GM23338 (cell line): ENCODE data around the gene AHI1. TPM values are rescaled to one million over a fixed set of nuclear protein-coding genes. Genes with fewer than 3 reads are reported as not detected.

Experiments
- ATAC-seq: fragments of 200-7000 bp; cut with Tn5 transposase; 3 replicates; pipeline ENCODE4 v1.9.1; 2020
- DNase-seq: peaks from one replicate; pipeline ENCODE4 v3.0.0-alpha.2; 2015; ENCODE audit warnings: low spot score
- H2AFZ ChIP-seq: fragments of 200-600 bp; sonication (generic); 2 replicates; pipeline ENCODE4 v1.8.0; 2016; ENCODE audit warnings: antibody characterized with exemption, mild to moderate bottlenecking, moderate library complexity
- H3F3A ChIP-seq: fragments of 200-600 bp; sonication (generic); replicated peaks from 2 replicates; pipeline ENCODE4 v1.8.0; 2017; ENCODE audit warnings: antibody characterized with exemption, mixed run types, low read depth
- H3K27ac ChIP-seq: fragments of 200-600 bp; sonication (generic); 2 replicates; pipeline ENCODE4 v1.6.1; 2016; ENCODE audit warnings: low read depth
- H3K27me3 ChIP-seq: fragments of 200-600 bp; sonication (generic); 2 replicates; pipeline ENCODE4 v1.8.0; 2016; ENCODE audit warnings: mild to moderate bottlenecking, mixed run types, moderate library complexity; ENCODE audit not compliant: insufficient read depth
- H3K36me3 ChIP-seq: fragments of 200-600 bp; sonication (generic); 2 replicates; pipeline ENCODE4 v1.8.0; 2016; ENCODE audit warnings: mild to moderate bottlenecking; ENCODE audit not compliant: insufficient read depth
- H3K4me1 ChIP-seq: fragments of 200-600 bp; sonication (generic); 2 replicates; pipeline ENCODE4 v1.8.0; 2016; ENCODE audit warnings: mild to moderate bottlenecking, moderate library complexity; ENCODE audit not compliant: insufficient read depth
- H3K4me2 ChIP-seq: fragments of 200-600 bp; sonication (generic); 2 replicates; pipeline ENCODE4 v1.7.1; 2017; ENCODE audit warnings: mixed run types
- H3K4me3 ChIP-seq: fragments of 200-600 bp; sonication (generic); 2 replicates; pipeline ENCODE4 v1.6.1; 2016; ENCODE audit warnings: mixed run types
- H3K79me2 ChIP-seq: fragments of 200-600 bp; sonication (generic); replicated peaks from 2 replicates; pipeline ENCODE4 v1.8.0; 2017; ENCODE audit warnings: mild to moderate bottlenecking; ENCODE audit not compliant: insufficient read depth
- H3K9me2 ChIP-seq: fragments of 200-600 bp; sonication (generic); 2 replicates; pipeline ENCODE4 v1.8.0; 2017; ENCODE audit not compliant: insufficient read depth
- H4K20me1 ChIP-seq: fragments of 200-600 bp; sonication (generic); replicated peaks from 2 replicates; pipeline ENCODE4 v1.8.0; 2017; ENCODE audit warnings: mild to moderate bottlenecking; ENCODE audit not compliant: insufficient read depth
- H3K27ac Mint-ChIP-seq: 2 replicates; pipeline ENCODE4 v1.8.0; 2020; ENCODE audit warnings: inconsistent platforms, mild to moderate bottlenecking, moderate library complexity, mixed read lengths
- H3K27me3 Mint-ChIP-seq: 3 replicates; pipeline ENCODE4 v1.8.0; 2022; ENCODE audit warnings: low read depth, mild to moderate bottlenecking, moderate library complexity, mixed read lengths, inconsistent platforms; ENCODE audit not compliant: insufficient read depth, poor library complexity
- H3K36me3 Mint-ChIP-seq: 3 replicates; pipeline ENCODE4 v1.8.0; 2021; ENCODE audit warnings: low read depth, mild to moderate bottlenecking, inconsistent platforms, moderate library complexity, mixed read lengths
- H3K4me1 Mint-ChIP-seq: 3 replicates; pipeline ENCODE4 v1.8.0; 2020; ENCODE audit warnings: mild to moderate bottlenecking, inconsistent platforms, mixed read lengths
- H3K4me3 Mint-ChIP-seq: 3 replicates; pipeline ENCODE4 v1.8.0; 2021; ENCODE audit warnings: moderate library complexity, mild to moderate bottlenecking, inconsistent platforms, mixed read lengths
- H3K9me3 Mint-ChIP-seq: 3 replicates; pipeline ENCODE4 v1.8.0; 2020; ENCODE audit warnings: moderate library complexity, mild to moderate bottlenecking, inconsistent platforms, mixed read lengths
- CREB1 ChIP-seq: fragments of 250-450 bp; sonication (Bioruptor Pico); IDR thresholded peaks from 2 replicates; pipeline ENCODE4 v1.5.0; 2020; ENCODE audit warnings: low read depth, mild to moderate bottlenecking, moderate library complexity
- EZH2 ChIP-seq: fragments of 200-600 bp; sonication (generic); IDR thresholded peaks from one replicate; pipeline ENCODE4 v1.8.0; 2017; ENCODE audit warnings: antibody characterized with exemption, mild to moderate bottlenecking, low read depth; ENCODE audit not compliant: unreplicated experiment
- EZH2phosphoT487 ChIP-seq: fragments of 200-600 bp; sonication (generic); IDR thresholded peaks from one replicate; pipeline ENCODE4 v1.8.1; 2018; ENCODE audit warnings: antibody characterized with exemption; ENCODE audit not compliant: unreplicated experiment
- JUNB ChIP-seq: IDR thresholded peaks from one replicate; pipeline ENCODE4 v1.6.1; 2016; ENCODE audit warnings: antibody characterized with exemption; ENCODE audit not compliant: unreplicated experiment
- NANOG ChIP-seq: IDR thresholded peaks from 2 replicates; pipeline ENCODE4 v1.6.1; 2016; ENCODE audit warnings: antibody characterized with exemption, borderline replicate concordance
- POLR2AphosphoS5 ChIP-seq: IDR thresholded peaks from 2 replicates; pipeline ENCODE4 v1.6.1; 2016; ENCODE audit warnings: antibody characterized with exemption, low read depth
- STAT1 ChIP-seq: IDR thresholded peaks from one replicate; pipeline ENCODE4 v1.6.1; 2016; ENCODE audit warnings: antibody characterized with exemption; ENCODE audit not compliant: unreplicated experiment
- ZNF114 ChIP-seq: fragments of 250-450 bp; sonication (Bioruptor Pico); IDR thresholded peaks from 2 replicates; pipeline ENCODE4 v1.5.0; 2020; ENCODE audit warnings: mild to moderate bottlenecking, moderate library complexity
- ZNF331 ChIP-seq: fragments of 250-450 bp; sonication (Bioruptor Pico); IDR thresholded peaks from 2 replicates; pipeline ENCODE4 v1.5.0; 2020; ENCODE audit warnings: low read depth, mild to moderate bottlenecking, moderate library complexity
- polyA plus RNA-seq: library from polyadenylated mRNA; unstranded; fragments of >200 nt; fragmentation: Nextera tagmentation; extraction: Ambion mirVana; gene quantifications from 2 replicates; pipeline ENCODE4 v1.2.1, GENCODE V29; 2016
- total RNA-seq: library from RNA; depleted of rRNA; stranded (reverse); fragments of >200 nt; shearing (Covaris generic); gene quantifications from 2 replicates; pipeline ENCODE4 v1.2.3, GENCODE V29; 2014
- TF ChIP-seq, protein P1 (sequence below), 2 experiments: fragments of 200-600 bp in 1 of 2; sonication (generic) in 1 of 2; conservative IDR thresholded peaks; 2 replicates each; pipeline versions ENCODE4 v1.5.1 to v1.6.1; 2016 to 2017; ENCODE audit warnings: antibody characterized with exemption in 2 of 2, low read depth in 2 of 2, mild to moderate bottlenecking in 2 of 2, moderate library complexity in 1 of 2
- TF ChIP-seq, protein P2 (sequence below): fragments of 250-450 bp; sonication (Bioruptor Pico); IDR thresholded peaks from 2 replicates; pipeline ENCODE4 v1.5.0; 2020; ENCODE audit warnings: mild to moderate bottlenecking, moderate library complexity
- TF ChIP-seq, protein P3 (sequence below): IDR thresholded peaks from one replicate; pipeline ENCODE4 v1.6.1; 2018; ENCODE audit warnings: antibody characterized with exemption; ENCODE audit not compliant: unreplicated experiment
- TF ChIP-seq, protein P4 (sequence below): IDR thresholded peaks from 2 replicates; pipeline ENCODE4 v1.6.1; 2016; ENCODE audit warnings: antibody characterized with exemption

Gene AHI1
- total and polyA plus RNA-seq, 2 experiments from 2014 or later = 19.8 to 72.9 TPM

DNA sequence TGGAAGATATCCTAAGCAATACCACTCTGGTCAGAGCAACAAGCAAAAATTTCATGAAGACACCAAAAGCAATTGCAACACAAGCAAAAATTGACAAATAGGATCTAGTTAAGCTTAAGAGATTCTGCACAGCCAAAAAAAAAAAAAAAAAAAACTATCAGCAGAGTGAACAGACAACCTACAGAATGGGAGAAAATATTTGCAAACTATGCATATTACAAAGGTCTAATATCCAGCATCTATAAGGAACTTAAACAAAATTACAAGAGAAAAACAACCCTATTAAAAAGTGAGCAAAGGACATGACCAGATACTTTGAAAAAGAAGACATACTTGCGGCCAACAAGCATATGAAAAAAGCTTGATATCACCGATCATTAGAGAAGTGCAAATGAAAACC is 20.0 kb upstream of the AHI1 start:
- Mint-ChIP-seq H3K36me3 (no peaks in the 10 kb centered on the region), H3K27me3 (peaks cover 2% of the 10 kb centered on the region), H3K27ac (no peak overlapping the region), H3K4me3 (no peak overlapping the region), H3K4me1 (0 out of 3 replicates have a peak, but pooled peaks cover 2% of the 10 kb centered on the region), H3K9me3 (no peaks in the 10 kb centered on the region)
- Histone ChIP-seq H3K9me2 (0 out of 2 replicates have a peak, but pooled peaks cover 4% of the 10 kb centered on the region), H2AFZ (no peak overlapping the region), H3K27me3 (no peaks in the 10 kb centered on the region), H3K4me1 (no peaks in the 10 kb centered on the region), H3K79me2 (no peaks in the 10 kb centered on the region), H4K20me1 (no peaks in the 10 kb centered on the region), H3K27ac (no peak overlapping the region), H3K36me3 (no peaks in the 10 kb centered on the region), H3K4me3 (no peak overlapping the region), H3F3A (no peaks in the 10 kb centered on the region), H3K4me2 (no peak overlapping the region)
- no peak for ATAC-seq
- DNase-seq = no peak
- TF ChIP-seq CREB1 (CRISPR knock-in tag) (no peak), NANOG (no peak), EZH2 (no peak), STAT1 (no peak), POLR2AphosphoS5 (no peak), ZNF331 (CRISPR knock-in tag) (no peak), EZH2phosphoT487 (no peak), JUNB (no peak), ZNF114 (CRISPR knock-in tag) (no peak)
- TF ChIP-seq, protein P1, sequence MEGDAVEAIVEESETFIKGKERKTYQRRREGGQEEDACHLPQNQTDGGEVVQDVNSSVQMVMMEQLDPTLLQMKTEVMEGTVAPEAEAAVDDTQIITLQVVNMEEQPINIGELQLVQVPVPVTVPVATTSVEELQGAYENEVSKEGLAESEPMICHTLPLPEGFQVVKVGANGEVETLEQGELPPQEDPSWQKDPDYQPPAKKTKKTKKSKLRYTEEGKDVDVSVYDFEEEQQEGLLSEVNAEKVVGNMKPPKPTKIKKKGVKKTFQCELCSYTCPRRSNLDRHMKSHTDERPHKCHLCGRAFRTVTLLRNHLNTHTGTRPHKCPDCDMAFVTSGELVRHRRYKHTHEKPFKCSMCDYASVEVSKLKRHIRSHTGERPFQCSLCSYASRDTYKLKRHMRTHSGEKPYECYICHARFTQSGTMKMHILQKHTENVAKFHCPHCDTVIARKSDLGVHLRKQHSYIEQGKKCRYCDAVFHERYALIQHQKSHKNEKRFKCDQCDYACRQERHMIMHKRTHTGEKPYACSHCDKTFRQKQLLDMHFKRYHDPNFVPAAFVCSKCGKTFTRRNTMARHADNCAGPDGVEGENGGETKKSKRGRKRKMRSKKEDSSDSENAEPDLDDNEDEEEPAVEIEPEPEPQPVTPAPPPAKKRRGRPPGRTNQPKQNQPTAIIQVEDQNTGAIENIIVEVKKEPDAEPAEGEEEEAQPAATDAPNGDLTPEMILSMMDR (conservative IDR thresholded peaks at IDR 0.05; ENCODE audit: low read depth in 2 of 2) = no peak
- TF ChIP-seq, protein P2, sequence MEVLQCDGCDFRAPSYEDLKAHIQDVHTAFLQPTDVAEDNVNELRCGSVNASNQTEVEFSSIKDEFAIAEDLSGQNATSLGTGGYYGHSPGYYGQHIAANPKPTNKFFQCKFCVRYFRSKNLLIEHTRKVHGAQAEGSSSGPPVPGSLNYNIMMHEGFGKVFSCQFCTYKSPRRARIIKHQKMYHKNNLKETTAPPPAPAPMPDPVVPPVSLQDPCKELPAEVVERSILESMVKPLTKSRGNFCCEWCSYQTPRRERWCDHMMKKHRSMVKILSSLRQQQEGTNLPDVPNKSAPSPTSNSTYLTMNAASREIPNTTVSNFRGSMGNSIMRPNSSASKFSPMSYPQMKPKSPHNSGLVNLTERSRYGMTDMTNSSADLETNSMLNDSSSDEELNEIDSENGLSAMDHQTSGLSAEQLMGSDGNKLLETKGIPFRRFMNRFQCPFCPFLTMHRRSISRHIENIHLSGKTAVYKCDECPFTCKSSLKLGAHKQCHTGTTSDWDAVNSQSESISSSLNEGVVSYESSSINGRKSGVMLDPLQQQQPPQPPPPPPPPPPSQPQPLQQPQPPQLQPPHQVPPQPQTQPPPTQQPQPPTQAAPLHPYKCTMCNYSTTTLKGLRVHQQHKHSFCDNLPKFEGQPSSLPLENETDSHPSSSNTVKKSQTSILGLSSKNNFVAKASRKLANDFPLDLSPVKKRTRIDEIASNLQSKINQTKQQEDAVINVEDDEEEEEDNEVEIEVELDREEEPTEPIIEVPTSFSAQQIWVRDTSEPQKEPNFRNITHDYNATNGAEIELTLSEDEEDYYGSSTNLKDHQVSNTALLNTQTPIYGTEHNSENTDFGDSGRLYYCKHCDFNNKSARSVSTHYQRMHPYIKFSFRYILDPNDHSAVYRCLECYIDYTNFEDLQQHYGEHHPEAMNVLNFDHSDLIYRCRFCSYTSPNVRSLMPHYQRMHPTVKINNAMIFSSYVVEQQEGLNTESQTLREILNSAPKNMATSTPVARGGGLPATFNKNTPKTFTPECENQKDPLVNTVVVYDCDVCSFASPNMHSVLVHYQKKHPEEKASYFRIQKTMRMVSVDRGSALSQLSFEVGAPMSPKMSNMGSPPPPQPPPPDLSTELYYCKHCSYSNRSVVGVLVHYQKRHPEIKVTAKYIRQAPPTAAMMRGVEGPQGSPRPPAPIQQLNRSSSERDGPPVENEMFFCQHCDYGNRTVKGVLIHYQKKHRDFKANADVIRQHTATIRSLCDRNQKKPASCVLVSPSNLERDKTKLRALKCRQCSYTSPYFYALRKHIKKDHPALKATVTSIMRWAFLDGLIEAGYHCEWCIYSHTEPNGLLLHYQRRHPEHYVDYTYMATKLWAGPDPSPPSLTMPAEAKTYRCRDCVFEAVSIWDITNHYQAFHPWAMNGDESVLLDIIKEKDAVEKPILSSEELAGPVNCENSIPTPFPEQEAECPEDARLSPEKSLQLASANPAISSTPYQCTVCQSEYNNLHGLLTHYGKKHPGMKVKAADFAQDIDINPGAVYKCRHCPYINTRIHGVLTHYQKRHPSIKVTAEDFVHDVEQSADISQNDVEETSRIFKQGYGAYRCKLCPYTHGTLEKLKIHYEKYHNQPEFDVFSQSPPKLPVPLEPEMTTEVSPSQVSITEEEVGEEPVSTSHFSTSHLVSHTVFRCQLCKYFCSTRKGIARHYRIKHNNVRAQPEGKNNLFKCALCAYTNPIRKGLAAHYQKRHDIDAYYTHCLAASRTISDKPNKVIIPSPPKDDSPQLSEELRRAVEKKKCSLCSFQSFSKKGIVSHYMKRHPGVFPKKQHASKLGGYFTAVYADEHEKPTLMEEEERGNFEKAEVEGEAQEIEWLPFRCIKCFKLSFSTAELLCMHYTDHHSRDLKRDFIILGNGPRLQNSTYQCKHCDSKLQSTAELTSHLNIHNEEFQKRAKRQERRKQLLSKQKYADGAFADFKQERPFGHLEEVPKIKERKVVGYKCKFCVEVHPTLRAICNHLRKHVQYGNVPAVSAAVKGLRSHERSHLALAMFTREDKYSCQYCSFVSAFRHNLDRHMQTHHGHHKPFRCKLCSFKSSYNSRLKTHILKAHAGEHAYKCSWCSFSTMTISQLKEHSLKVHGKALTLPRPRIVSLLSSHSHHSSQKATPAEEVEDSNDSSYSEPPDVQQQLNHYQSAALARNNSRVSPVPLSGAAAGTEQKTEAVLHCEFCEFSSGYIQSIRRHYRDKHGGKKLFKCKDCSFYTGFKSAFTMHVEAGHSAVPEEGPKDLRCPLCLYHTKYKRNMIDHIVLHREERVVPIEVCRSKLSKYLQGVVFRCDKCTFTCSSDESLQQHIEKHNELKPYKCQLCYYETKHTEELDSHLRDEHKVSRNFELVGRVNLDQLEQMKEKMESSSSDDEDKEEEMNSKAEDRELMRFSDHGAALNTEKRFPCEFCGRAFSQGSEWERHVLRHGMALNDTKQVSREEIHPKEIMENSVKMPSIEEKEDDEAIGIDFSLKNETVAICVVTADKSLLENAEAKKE (CRISPR knock-in tag) = no peak
- TF ChIP-seq, protein P3, sequence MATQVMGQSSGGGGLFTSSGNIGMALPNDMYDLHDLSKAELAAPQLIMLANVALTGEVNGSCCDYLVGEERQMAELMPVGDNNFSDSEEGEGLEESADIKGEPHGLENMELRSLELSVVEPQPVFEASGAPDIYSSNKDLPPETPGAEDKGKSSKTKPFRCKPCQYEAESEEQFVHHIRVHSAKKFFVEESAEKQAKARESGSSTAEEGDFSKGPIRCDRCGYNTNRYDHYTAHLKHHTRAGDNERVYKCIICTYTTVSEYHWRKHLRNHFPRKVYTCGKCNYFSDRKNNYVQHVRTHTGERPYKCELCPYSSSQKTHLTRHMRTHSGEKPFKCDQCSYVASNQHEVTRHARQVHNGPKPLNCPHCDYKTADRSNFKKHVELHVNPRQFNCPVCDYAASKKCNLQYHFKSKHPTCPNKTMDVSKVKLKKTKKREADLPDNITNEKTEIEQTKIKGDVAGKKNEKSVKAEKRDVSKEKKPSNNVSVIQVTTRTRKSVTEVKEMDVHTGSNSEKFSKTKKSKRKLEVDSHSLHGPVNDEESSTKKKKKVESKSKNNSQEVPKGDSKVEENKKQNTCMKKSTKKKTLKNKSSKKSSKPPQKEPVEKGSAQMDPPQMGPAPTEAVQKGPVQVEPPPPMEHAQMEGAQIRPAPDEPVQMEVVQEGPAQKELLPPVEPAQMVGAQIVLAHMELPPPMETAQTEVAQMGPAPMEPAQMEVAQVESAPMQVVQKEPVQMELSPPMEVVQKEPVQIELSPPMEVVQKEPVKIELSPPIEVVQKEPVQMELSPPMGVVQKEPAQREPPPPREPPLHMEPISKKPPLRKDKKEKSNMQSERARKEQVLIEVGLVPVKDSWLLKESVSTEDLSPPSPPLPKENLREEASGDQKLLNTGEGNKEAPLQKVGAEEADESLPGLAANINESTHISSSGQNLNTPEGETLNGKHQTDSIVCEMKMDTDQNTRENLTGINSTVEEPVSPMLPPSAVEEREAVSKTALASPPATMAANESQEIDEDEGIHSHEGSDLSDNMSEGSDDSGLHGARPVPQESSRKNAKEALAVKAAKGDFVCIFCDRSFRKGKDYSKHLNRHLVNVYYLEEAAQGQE = no peak
- TF ChIP-seq, protein P4, sequence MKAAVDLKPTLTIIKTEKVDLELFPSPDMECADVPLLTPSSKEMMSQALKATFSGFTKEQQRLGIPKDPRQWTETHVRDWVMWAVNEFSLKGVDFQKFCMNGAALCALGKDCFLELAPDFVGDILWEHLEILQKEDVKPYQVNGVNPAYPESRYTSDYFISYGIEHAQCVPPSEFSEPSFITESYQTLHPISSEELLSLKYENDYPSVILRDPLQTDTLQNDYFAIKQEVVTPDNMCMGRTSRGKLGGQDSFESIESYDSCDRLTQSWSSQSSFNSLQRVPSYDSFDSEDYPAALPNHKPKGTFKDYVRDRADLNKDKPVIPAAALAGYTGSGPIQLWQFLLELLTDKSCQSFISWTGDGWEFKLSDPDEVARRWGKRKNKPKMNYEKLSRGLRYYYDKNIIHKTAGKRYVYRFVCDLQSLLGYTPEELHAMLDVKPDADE = no peak
